CD14-positive monocyte (primary cell): ENCODE measurements around the gene NTRK3. TPM values are rescaled to one million over a fixed set of nuclear protein-coding genes. Genes with fewer than 3 reads are reported as not detected.

Source experiments
- DNase-seq, 3 donors: peaks; one replicate each; pipeline ENCODE4 v3.0.0-alpha.2; 2011 to 2022
- H2AFZ ChIP-seq: 2 replicates; pipeline ENCODE4 v1.6.0; 2012; ENCODE audit warnings: mild to moderate bottlenecking, low read depth, low read length, inconsistent platforms; ENCODE audit not compliant: insufficient read depth, poor library complexity, severe bottlenecking
- H3K27ac ChIP-seq, 2 donors: 1 replicate in 1 of 2; 2 replicates in 1 of 2; pipeline ENCODE4 v1.5.1; 2012 to 2013; ENCODE audit warnings: low read length in 2 of 2, control low read depth in 1 of 2, inconsistent platforms in 1 of 2, low read depth in 1 of 2, mild to moderate bottlenecking in 1 of 2
- H3K27me3 ChIP-seq, 2 donors: one replicate each; pipeline versions ENCODE4 v1.6.0 to v1.6.1; 2011 to 2013; ENCODE audit warnings: low read length in 2 of 2; ENCODE audit not compliant: control insufficient read depth in 2 of 2, insufficient read depth in 2 of 2
- H3K36me3 ChIP-seq, 2 donors: replicated peaks in 1 of 2; 1 replicate in 1 of 2; 2 replicates in 1 of 2; pipeline versions ENCODE4 v1.5.1 to v1.6.1; 2012 to 2013; ENCODE audit warnings: low read length in 2 of 2, control low read depth in 1 of 2, inconsistent platforms in 1 of 2, mild to moderate bottlenecking in 1 of 2; ENCODE audit not compliant: insufficient read depth in 2 of 2, control insufficient read depth in 1 of 2
- H3K4me1 ChIP-seq, 2 donors: 1 replicate in 1 of 2; 2 replicates in 1 of 2; pipeline versions ENCODE4 v1.5.1 to v1.6.1; 2012 to 2013; ENCODE audit warnings: low read length in 2 of 2, control low read depth in 1 of 2, inconsistent platforms in 1 of 2, mild to moderate bottlenecking in 1 of 2, moderate library complexity in 1 of 2; ENCODE audit not compliant: insufficient read depth in 2 of 2, control insufficient read depth in 1 of 2
- H3K4me2 ChIP-seq: replicated peaks from 2 replicates; pipeline ENCODE3; 2012; ENCODE audit warnings: low read length, moderate library complexity, mild to moderate bottlenecking; ENCODE audit not compliant: poor library complexity, severe bottlenecking; ENCODE audit errors: extremely low read depth
- H3K4me3 ChIP-seq, 3 experiments: fragments of 200-600 bp in 1 of 3; sonication (generic) in 1 of 3; replicated peaks in 1 of 3; 1 replicate in 2 of 3; 2 replicates in 1 of 3; pipeline ENCODE4 v1.5.1; 2011 to 2013; ENCODE audit warnings: low read length in 3 of 3, mild to moderate bottlenecking in 3 of 3, control low read depth in 2 of 3, low read depth in 2 of 3, inconsistent platforms in 1 of 3, moderate library complexity in 1 of 3
- H3K79me2 ChIP-seq: 2 replicates; pipeline ENCODE4 v1.6.0; 2012; ENCODE audit warnings: mild to moderate bottlenecking, control low read depth, inconsistent platforms, low read length, moderate library complexity; ENCODE audit not compliant: insufficient read depth
- H3K9ac ChIP-seq: 2 replicates; pipeline ENCODE4 v1.6.0; 2017; ENCODE audit warnings: low read length, mild to moderate bottlenecking; ENCODE audit not compliant: insufficient read depth, poor library complexity, severe bottlenecking
- H3K9me3 ChIP-seq, 2 donors: replicated peaks in 1 of 2; 1 replicate in 1 of 2; 2 replicates in 1 of 2; pipeline versions ENCODE4 v1.5.1 to v1.6.1; 2012 to 2013; ENCODE audit warnings: low read length in 2 of 2, control low read depth in 1 of 2; ENCODE audit not compliant: control insufficient read depth in 1 of 2, insufficient read depth in 1 of 2
- H4K20me1 ChIP-seq: 2 replicates; pipeline ENCODE4 v1.6.0; 2012; ENCODE audit warnings: mild to moderate bottlenecking, low read length, control low read depth, moderate library complexity; ENCODE audit not compliant: insufficient read depth
- H3K27ac Mint-ChIP-seq, 7 donors: one replicate each; pipeline ENCODE4 v1.8.0; 2020; ENCODE audit warnings: mild to moderate bottlenecking in 7 of 7, mixed read lengths in 7 of 7, moderate library complexity in 6 of 7, inconsistent platforms in 2 of 7
- H3K27me3 Mint-ChIP-seq, 3 donors: one replicate each; pipeline ENCODE4 v1.8.0; 2021 to 2022; ENCODE audit warnings: low read depth in 3 of 3, mild to moderate bottlenecking in 3 of 3, mixed read lengths in 3 of 3, moderate library complexity in 3 of 3, inconsistent platforms in 1 of 3
- H3K36me3 Mint-ChIP-seq, 2 donors: one replicate each; pipeline ENCODE4 v1.8.0; 2020; ENCODE audit warnings: mixed read lengths in 2 of 2, inconsistent platforms in 1 of 2, mild to moderate bottlenecking in 1 of 2
- H3K4me1 Mint-ChIP-seq: one replicate; pipeline ENCODE4 v1.8.0; 2020; ENCODE audit warnings: mild to moderate bottlenecking, mixed read lengths
- H3K4me3 Mint-ChIP-seq, 2 donors: one replicate each; pipeline ENCODE4 v1.8.0; 2020; ENCODE audit warnings: mild to moderate bottlenecking in 2 of 2, mixed read lengths in 2 of 2, moderate library complexity in 1 of 2
- H3K9me3 Mint-ChIP-seq, 7 donors: one replicate each; pipeline ENCODE4 v1.8.0; 2020 to 2022; ENCODE audit warnings: mixed read lengths in 7 of 7, mild to moderate bottlenecking in 6 of 7, moderate library complexity in 6 of 7, inconsistent platforms in 2 of 7
- WGBS: methylation state at CpG from one replicate; pipeline ENCODE4 v1.1.5; 2013; ENCODE audit warnings: missing lambda C conversion rate; ENCODE audit not compliant: insufficient coverage; 5-methylcytosine and 5-hydroxymethylcytosine counted together
- intact Hi-C, 2 donors: fragments of 100-400 bp; cut with micrococcal nuclease; formaldehyde crosslinking; loops; one replicate each; pipeline versions ENCODE4 v1.15.0 to v1.15.1; 2023
- polyA plus RNA-seq, 3 donors: library from polyadenylated mRNA; depleted of rRNA in 1 of 3; unstranded in 2 of 3; stranded (reverse) in 1 of 3; fragments of 300-500 nt in 2 of 3; fragments of >200 nt in 1 of 3; fragmentation: Illumina TruSeq in 2 of 3; gene quantifications; 1 replicate in 2 of 3; 2 replicates in 1 of 3; pipeline ENCODE4 v1.2.3, GENCODE V29; 2012 to 2021
- TF ChIP-seq, protein P1 (sequence below): fragments of 200-600 bp; IDR thresholded peaks from one replicate; pipeline ENCODE4 v1.8.0; 2022; ENCODE audit warnings: antibody characterized with exemption, mild to moderate bottlenecking

Gene NTRK3
- polyA plus RNA-seq, 3 donors = not detected

DNA sequence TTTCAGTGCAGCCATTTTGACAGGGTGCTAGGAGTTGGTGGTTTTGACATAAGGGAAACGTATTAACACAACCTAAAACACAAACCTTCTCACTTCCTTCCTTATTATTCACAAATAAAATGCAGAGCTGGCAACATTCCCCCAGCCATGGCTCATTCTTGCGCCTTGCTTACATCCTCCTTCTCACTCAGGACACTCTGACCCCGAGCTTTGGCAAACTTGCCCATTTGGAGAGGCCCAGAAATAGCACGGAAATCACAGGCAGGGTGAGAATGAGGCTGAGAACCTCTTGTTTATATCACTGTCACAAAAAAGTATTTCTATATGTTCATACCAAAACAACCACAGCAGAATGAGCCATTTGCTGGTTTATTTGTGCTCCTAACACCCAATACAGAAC is 244.3 kb downstream of the NTRK3 start:
- intact Hi-C loops = no loop called here
- no peak overlapping the region for H3K4me3 Mint-ChIP-seq
- H3K4me1 Mint-ChIP-seq = peaks cover 10% of the 10 kb centered on the region
- no peaks in the 10 kb centered on the region for H3K27me3 ChIP-seq
- no peak overlapping the region for H3K9ac ChIP-seq
- no peaks in the 10 kb centered on the region for H3K9me3 ChIP-seq
- no peak overlapping the region for H3K4me3 ChIP-seq
- no peak for DNase-seq
- no peak overlapping the region for H3K27ac Mint-ChIP-seq
- no peaks in the 10 kb centered on the region for H3K36me3 ChIP-seq
- H4K20me1 ChIP-seq = no peaks in the 10 kb centered on the region
- WGBS = 10% methylated on average over 2 of the region's 4 CpGs
- H3K36me3 Mint-ChIP-seq = no peaks in the 10 kb centered on the region
- no peak overlapping the region for H3K27ac ChIP-seq
- TF ChIP-seq, protein P1, sequence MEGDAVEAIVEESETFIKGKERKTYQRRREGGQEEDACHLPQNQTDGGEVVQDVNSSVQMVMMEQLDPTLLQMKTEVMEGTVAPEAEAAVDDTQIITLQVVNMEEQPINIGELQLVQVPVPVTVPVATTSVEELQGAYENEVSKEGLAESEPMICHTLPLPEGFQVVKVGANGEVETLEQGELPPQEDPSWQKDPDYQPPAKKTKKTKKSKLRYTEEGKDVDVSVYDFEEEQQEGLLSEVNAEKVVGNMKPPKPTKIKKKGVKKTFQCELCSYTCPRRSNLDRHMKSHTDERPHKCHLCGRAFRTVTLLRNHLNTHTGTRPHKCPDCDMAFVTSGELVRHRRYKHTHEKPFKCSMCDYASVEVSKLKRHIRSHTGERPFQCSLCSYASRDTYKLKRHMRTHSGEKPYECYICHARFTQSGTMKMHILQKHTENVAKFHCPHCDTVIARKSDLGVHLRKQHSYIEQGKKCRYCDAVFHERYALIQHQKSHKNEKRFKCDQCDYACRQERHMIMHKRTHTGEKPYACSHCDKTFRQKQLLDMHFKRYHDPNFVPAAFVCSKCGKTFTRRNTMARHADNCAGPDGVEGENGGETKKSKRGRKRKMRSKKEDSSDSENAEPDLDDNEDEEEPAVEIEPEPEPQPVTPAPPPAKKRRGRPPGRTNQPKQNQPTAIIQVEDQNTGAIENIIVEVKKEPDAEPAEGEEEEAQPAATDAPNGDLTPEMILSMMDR = no peak
- peaks cover 0 to 8% of the 10 kb centered on the region in 2 donors for H3K4me1 ChIP-seq
- H3K4me2 ChIP-seq = no peak overlapping the region
- peaks cover 0 to 2% (median 0%) of the 10 kb centered on the region in 7 donors for H3K9me3 Mint-ChIP-seq
- peaks cover 1 to 3% (median 1%) of the 10 kb centered on the region in 3 donors for H3K27me3 Mint-ChIP-seq
- H2AFZ ChIP-seq = no peak overlapping the region
- H3K79me2 ChIP-seq = no peaks in the 10 kb centered on the region

DNA sequence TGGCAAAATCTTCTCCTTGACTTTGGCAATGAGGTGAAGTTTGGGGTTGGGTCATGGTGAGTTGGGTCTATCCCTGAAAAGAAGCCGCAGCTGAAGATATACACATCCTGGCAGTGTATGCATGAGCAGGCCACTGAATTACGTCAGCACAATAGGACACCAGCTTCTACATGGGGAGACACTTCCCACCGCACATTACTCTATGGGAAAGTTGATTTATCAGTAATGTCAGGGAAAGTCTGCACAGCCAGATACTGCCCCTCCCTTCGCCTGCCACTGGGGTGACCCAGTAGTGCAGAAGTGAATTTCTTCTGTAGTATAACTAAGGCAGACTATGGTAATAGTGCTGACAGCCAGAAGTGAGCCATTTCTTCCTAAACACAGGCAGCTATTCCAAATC is 245.0 kb downstream of the NTRK3 start:
- intact Hi-C loops = no loop called here
- Histone ChIP-seq H3K9me3 (no peaks in the 10 kb centered on the region), H3K4me3 (no peak overlapping the region), H3K27me3 (no peaks in the 10 kb centered on the region), H3K9ac (no peak overlapping the region), H3K79me2 (no peaks in the 10 kb centered on the region), H3K27ac (no peak overlapping the region), H3K36me3 (no peaks in the 10 kb centered on the region), H2AFZ (no peak overlapping the region), H3K4me1 (peaks cover 0 to 8% of the 10 kb centered on the region in 2 donors), H3K4me2 (no peak overlapping the region), H4K20me1 (no peaks in the 10 kb centered on the region)
- Mint-ChIP-seq H3K27me3 (peaks cover 1 to 3% (median 1%) of the 10 kb centered on the region in 3 donors), H3K4me1 (peaks cover 10% of the 10 kb centered on the region), H3K9me3 (peaks cover 0 to 2% (median 0%) of the 10 kb centered on the region in 7 donors), H3K4me3 (no peak overlapping the region), H3K27ac (no peak overlapping the region), H3K36me3 (no peaks in the 10 kb centered on the region)
- TF ChIP-seq, protein P1 = no peak
- DNase-seq = no peak
- 100% methylated on average over 1 of the region's 4 CpGs for WGBS
